Activated CD8-positive, alpha-beta T cell treated with anti-CD3 and anti-CD28 coated beads for 36 hours (primary cell): Measurements from ENCODE around the gene DDC. TPM values are rescaled to one million over a fixed set of nuclear protein-coding genes. Genes with fewer than 3 reads are reported as not detected.

Experiments used
- ATAC-seq: fragments of 200-7000 bp; cut with Tn5 transposase; one replicate; pipeline ENCODE4 v1.10.0; 2021; ENCODE audit warnings: mild to moderate bottlenecking, moderate library complexity
- CTCF ChIA-PET: fragments of 350-600 bp; sonication (Branson Sonifier 250); formaldehyde crosslinking; loops from one replicate; lab custom pipeline; 2021; ENCODE audit warnings: antibody characterized with exemption; lab: Charles Lee
- POLR2A ChIA-PET: fragments of 350-600 bp; sonication (Branson Sonifier 250); formaldehyde crosslinking; loops from one replicate; lab custom pipeline; 2021; ENCODE audit warnings: antibody characterized with exemption; lab: Charles Lee
- DNase-seq: peaks from one replicate; pipeline ENCODE4 v3.0.0-alpha.2; 2020
- H3K27ac Mint-ChIP-seq: one replicate; pipeline ENCODE4 v1.8.0; 2021; ENCODE audit warnings: mild to moderate bottlenecking, mixed read lengths
- H3K27me3 Mint-ChIP-seq: one replicate; pipeline ENCODE4 v1.8.0; 2021; ENCODE audit warnings: mixed read lengths
- H3K36me3 Mint-ChIP-seq: one replicate; pipeline ENCODE4 v1.8.0; 2021; ENCODE audit warnings: low read depth, mixed read lengths
- H3K4me1 Mint-ChIP-seq: one replicate; pipeline ENCODE4 v1.8.0; 2021; ENCODE audit warnings: low read depth, mixed read lengths
- H3K4me3 Mint-ChIP-seq: one replicate; pipeline ENCODE4 v1.8.0; 2021; ENCODE audit warnings: mild to moderate bottlenecking, moderate library complexity, mixed read lengths
- H3K9me3 Mint-ChIP-seq: one replicate; pipeline ENCODE4 v1.8.0; 2021; ENCODE audit warnings: mixed read lengths
- CTCF ChIP-seq: fragments of 200-600 bp; IDR thresholded peaks from one replicate; pipeline ENCODE4 v1.8.0; 2022; ENCODE audit warnings: antibody characterized with exemption, mild to moderate bottlenecking
- intact Hi-C: fragments of 100-400 bp; cut with micrococcal nuclease; formaldehyde crosslinking; loops from one replicate; pipeline ENCODE4 v1.10.0; 2022
- total RNA-seq, 2 experiments: library from RNA; stranded (reverse); gene quantifications; one replicate each; pipeline ENCODE4 v1.2.3, GENCODE V29; 2021

DDC gene
- total RNA-seq, 2 experiments from 2014 or later = 0.36 to 1.2 TPM

DNA sequence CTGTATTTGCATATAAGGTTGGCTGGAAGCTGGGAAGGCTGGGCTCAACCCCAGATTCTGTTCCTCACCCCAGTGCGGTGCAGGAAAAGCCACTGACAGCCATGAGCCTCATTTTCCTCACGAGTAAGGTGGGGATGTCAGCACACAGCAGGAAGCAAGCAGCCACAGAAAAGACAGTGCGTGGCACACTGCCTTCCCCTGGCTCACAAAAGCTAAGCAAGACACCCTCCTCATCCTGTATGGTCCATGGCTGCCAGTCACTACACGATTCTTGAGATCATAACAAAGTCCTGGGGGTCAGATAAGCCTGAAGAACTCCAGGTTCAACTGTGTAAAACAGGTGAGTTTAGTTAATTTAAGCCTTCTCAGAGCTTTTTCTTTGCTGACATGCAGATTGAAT is 28.9 kb upstream of the DDC start:
- no peak for TF ChIP-seq CTCF
- Mint-ChIP-seq H3K27ac (no peak overlapping the region), H3K9me3 (no peaks in the 10 kb centered on the region), H3K36me3 (no peaks in the 10 kb centered on the region), H3K27me3 (peaks cover 2% of the 10 kb centered on the region), H3K4me3 (no peak overlapping the region), H3K4me1 (peaks cover 15% of the 10 kb centered on the region)
- intact Hi-C loops = no loop called here
- ChIA-PET POLR2A (interaction anchor here (1.2 kb wide), 1 partner anchor 30 kb away, joined by 3 read pairs; no protein-coding TSS in a partner anchor), CTCF (interaction anchor here (2.1 to 5.5 kb wide), 2 partner anchors 39 to 126 kb away, joined by 13 to 22 read pairs; no protein-coding TSS in a partner anchor)
- DNase-seq (no peak), ATAC-seq (no peak)

- Mint-ChIP-seq H3K9me3 (no peaks in the 10 kb centered on the region), H3K27ac (no peak overlapping the region), H3K36me3 (no peaks in the 10 kb centered on the region), H3K4me1 (peaks cover 15% of the 10 kb centered on the region), H3K27me3 (peaks cover 5% of the 10 kb centered on the region), H3K4me3 (no peak overlapping the region)
- intact Hi-C loops = no loop called here
- ATAC-seq (no peak), DNase-seq (no peak)
- CTCF ChIA-PET = no interaction called here
- POLR2A ChIA-PET = no interaction called here
- no peak for TF ChIP-seq CTCF
These were observed 27.7 kb upstream of the DDC start for GRCh38 chr7:50592940-50593339.

GRCh38 chr7:50591480-50592438 is 26.6 kb upstream of the DDC start:
- H3K4me1 Mint-ChIP-seq = peaks cover 15% of the 10 kb centered on the region
- no peak overlapping the region for H3K27ac Mint-ChIP-seq
- peaks cover 5% of the 10 kb centered on the region for H3K27me3 Mint-ChIP-seq
- DNase-seq = no peak
- no peak for ATAC-seq
- intact Hi-C loops = no loop called here
- H3K36me3 Mint-ChIP-seq = no peaks in the 10 kb centered on the region
- no peaks in the 10 kb centered on the region for H3K9me3 Mint-ChIP-seq
- POLR2A ChIA-PET = no interaction called here
- CTCF ChIA-PET = interaction anchor here (2.5 kb wide), 1 partner anchor 17 kb away, joined by 7 read pairs; no protein-coding TSS in a partner anchor
- TF ChIP-seq CTCF = no peak
- no peak overlapping the region for H3K4me3 Mint-ChIP-seq

GRCh38 chr7:50591098-50591479 is 25.9 kb upstream of the DDC start:
- peaks cover 5% of the 10 kb centered on the region for H3K27me3 Mint-ChIP-seq
- CTCF ChIA-PET = interaction anchor here (2.5 kb wide), 1 partner anchor 18 kb away, joined by 7 read pairs; no protein-coding TSS in a partner anchor
- intact Hi-C loops = no loop called here
- H3K27ac Mint-ChIP-seq = no peak overlapping the region
- DNase-seq (no peak), ATAC-seq (no peak)
- peaks cover 15% of the 10 kb centered on the region for H3K4me1 Mint-ChIP-seq
- H3K9me3 Mint-ChIP-seq = no peaks in the 10 kb centered on the region
- no peaks in the 10 kb centered on the region for H3K36me3 Mint-ChIP-seq
- POLR2A ChIA-PET = no interaction called here
- TF ChIP-seq CTCF = no peak
- H3K4me3 Mint-ChIP-seq = no peak overlapping the region

- Mint-ChIP-seq H3K27me3 (peaks cover 5% of the 10 kb centered on the region), H3K27ac (no peak overlapping the region), H3K36me3 (no peaks in the 10 kb centered on the region), H3K9me3 (no peaks in the 10 kb centered on the region), H3K4me3 (no peak overlapping the region), H3K4me1 (peaks cover 14% of the 10 kb centered on the region)
- DNase-seq = no peak
- intact Hi-C loops = no loop called here
- TF ChIP-seq CTCF = no peak
- ChIA-PET POLR2A (no interaction called here), CTCF (interaction anchor here (1.0 to 2.5 kb wide), 2 partner anchors 18 to 123 kb away, joined by 3 to 7 read pairs; no protein-coding TSS in a partner anchor)
- no peak for ATAC-seq
These were observed 25.3 kb upstream of the DDC start for GRCh38 chr7:50590535-50590934.
